PFSK-1 (cell line): ENCODE data around the gene LAMB1.

ENCODE experiments used
- FOXP2 ChIP-seq: optimal IDR thresholded peaks from 2 replicates; pipeline ENCODE3; 2011; ENCODE audit warnings: borderline replicate concordance, control low read depth, inconsistent platforms; ENCODE audit not compliant: insufficient read depth; ENCODE audit errors: extremely low read length, extremely low read depth
- POLR2AphosphoS5 ChIP-seq: IDR thresholded peaks from 2 replicates; pipeline ENCODE4 v1.6.1; 2012; ENCODE audit warnings: low read depth, mild to moderate bottlenecking, control low read depth, low read length, moderate library complexity
- REST ChIP-seq, 2 experiments: IDR thresholded peaks; 2 replicates each; pipeline versions ENCODE4 v1.6.1 to v1.8.0; 2011 to 2012; ENCODE audit warnings: low read depth in 2 of 2, low read length in 2 of 2, control low read depth in 1 of 2, inconsistent platforms in 1 of 2, mild to moderate bottlenecking in 1 of 2, moderate library complexity in 1 of 2; ENCODE audit not compliant: insufficient read depth in 1 of 2
- SIN3A ChIP-seq: IDR thresholded peaks from 2 replicates; pipeline ENCODE4 v1.6.1; 2012; ENCODE audit warnings: mild to moderate bottlenecking, low read length, moderate library complexity, borderline replicate concordance; ENCODE audit not compliant: insufficient read depth
- TAF1 ChIP-seq: IDR thresholded peaks from 2 replicates; pipeline ENCODE4 v1.6.1; 2012; ENCODE audit warnings: low read length, control low read depth, borderline replicate concordance; ENCODE audit not compliant: insufficient read depth

Gene LAMB1

GRCh38 chr7:107980171-107980570 lies 22.8 kb downstream of the LAMB1 start:
- TF ChIP-seq TAF1 (no peak), FOXP2 (no peak), SIN3A (no peak), POLR2AphosphoS5 (no peak), REST (IDR thresholded peaks at IDR 0.05; ENCODE audit: insufficient read depth in 1 of 2, low read depth in 2 of 2, low read length in 2 of 2) (no peak)

GRCh38 chr7:107978815-107979408 lies 24.0 kb downstream of the LAMB1 start:
- no peak for TF ChIP-seq POLR2AphosphoS5
- no peak for TF ChIP-seq FOXP2
- TF ChIP-seq SIN3A, result no peak
- TF ChIP-seq REST (IDR thresholded peaks at IDR 0.05; ENCODE audit: insufficient read depth in 1 of 2, low read depth in 2 of 2, low read length in 2 of 2), result no peak
- TF ChIP-seq TAF1, result no peak

DNA sequence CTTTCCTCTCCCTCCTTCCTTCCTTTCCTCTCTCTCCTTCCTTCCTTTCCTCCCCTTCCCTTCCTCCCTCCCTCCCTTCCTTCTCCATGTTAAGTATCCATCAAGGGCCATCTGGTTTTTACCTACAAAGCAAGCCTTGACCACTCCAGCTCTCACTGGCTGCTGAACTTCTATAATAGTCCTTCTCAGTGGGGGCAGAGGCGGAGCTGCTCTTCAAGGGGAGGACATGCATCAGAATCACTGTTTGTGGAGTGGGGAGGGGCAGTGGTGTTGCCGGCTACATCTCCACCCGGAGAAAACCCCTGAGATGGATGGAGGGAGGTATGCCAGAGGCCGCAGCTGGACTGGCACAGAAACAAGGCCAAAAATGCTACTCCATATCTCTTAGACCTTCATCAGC lies 25.9 kb downstream of the LAMB1 start:
- TF ChIP-seq REST (IDR thresholded peaks at IDR 0.05; ENCODE audit: insufficient read depth in 1 of 2, low read depth in 2 of 2, low read length in 2 of 2) (no peak), FOXP2 (no peak), POLR2AphosphoS5 (no peak), TAF1 (no peak), SIN3A (no peak)

DNA sequence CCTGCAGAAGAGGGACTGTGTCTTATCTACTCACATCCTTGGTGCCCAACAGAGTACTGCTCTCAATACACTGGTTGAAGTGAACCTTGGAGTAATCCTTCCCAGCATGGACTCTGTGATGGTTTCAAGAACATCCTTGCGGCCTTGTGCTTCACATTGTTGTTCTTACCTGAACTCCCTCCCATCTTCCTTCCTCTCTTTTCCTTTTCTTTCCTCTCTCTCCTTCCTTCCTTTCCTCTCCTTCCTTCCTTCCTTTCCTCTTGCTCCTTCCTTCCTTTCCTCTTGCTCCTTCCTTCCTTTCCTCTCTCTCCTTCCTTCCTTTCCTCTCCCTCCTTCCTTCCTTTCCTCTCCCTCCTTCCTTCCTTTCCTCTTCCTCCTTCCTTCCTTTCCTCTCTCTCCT lies 26.3 kb downstream of the LAMB1 start:
- TF ChIP-seq SIN3A (no peak), FOXP2 (no peak), TAF1 (no peak)

DNA sequence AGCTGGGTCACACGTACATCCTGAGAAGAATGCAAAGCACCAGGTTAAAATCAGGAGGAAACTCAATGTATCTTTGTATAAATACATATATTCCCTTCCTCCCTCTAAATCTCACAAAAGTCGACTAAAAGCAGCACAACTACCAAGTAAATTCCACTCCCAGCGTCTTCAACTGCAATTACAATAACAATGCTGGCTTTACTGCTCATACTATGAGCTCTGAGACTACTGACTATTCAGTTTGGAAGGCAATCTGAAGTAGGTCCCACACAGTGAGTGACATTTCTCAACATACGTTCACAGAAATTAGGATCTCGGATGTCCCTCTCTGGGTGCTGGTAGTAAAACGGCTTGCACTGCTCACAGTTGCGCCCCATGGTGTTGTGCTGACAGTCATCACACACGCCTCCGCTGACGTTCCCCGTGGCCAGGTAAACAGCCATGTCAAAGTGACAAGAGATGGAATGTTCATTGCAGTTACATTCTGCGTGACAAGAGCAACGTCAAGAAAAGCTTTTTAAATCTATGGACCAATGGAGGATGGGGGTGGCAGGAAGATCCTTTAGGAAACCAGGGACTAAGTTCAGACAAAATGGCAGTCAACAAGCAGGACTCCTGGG lies 27.5 kb downstream of the LAMB1 start:
- TF ChIP-seq SIN3A (no peak), POLR2AphosphoS5 (no peak), TAF1 (no peak), FOXP2 (no peak), REST (IDR thresholded peaks at IDR 0.05; ENCODE audit: insufficient read depth in 1 of 2, low read depth in 2 of 2, low read length in 2 of 2) (no peak)
